ENCODE results near the gene DNER.

The DNER gene

GRCh38 chr2:229665158-229665557, 49.2 kb downstream of the DNER start:
- no peak for DNase-seq

- no peak for DNase-seq
Observed at GRCh38 chr2:229661478-229661877, 52.9 kb downstream of the DNER start.

- no peak for DNase-seq
Observed at GRCh38 chr2:229660951-229661350, 53.4 kb downstream of the DNER start.

DNA sequence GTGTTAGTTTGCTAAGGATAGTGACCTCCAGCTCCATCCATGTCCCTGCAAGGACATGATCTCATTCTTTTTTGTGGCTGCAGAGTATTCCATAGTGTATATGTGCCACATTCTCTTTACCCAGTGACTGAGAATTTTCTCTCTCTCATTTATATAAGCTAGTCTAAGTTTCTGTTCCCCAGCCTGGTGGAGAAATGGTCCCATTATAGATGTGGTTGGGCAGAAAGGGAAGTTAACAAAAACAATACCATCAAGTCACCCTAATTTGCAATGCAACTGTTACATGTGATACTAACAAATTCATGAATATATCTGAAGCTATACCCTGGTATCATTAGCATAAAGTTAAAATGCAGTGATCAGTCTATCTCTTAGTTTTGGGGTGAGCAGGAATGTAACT, 54.0 kb downstream of the DNER start:
- no peak for DNase-seq

DNA sequence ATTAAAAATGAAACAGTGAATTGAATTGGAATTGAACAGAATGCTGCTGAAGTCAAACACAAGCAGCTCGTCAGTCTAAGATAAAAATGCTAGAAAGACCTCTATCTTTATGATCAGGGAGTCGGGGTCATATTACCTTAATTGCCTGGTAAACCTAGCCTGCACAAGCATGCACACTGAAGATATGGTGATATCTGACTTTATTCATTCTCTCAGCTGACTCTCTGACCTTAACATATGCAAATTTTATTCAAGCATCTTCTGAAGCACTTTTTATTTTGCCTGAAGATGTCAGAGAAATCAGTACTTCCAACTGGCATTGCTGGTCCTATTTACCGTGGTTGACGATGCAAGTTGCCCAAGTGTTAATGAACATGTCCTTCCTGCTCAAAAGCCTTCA, 56.4 kb downstream of the DNER start:
- no peak for DNase-seq

GRCh38 chr2:229654437-229654836, 59.9 kb downstream of the DNER start:
- DNase-seq = no peak

DNA sequence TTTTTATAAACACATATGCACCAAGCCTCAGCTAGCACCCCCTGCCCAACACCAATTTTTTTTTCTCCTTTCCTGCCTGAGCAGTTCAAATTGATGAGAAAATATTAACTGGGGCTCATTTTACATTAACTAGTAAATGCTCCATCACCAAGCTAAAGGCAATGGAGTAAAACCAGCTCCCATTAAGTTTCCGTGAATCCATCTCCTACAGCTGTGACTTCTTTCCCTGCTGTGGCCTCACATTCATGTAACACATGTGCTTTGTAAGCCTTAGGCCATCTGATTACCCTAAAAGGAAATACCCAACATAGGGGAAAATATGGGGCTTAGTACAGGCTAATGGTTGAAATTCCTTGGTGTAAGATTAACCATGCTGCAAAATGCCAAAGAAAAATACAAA, 60.8 kb downstream of the DNER start:
- no peak for DNase-seq

GRCh38 chr2:229652796-229653195, 61.6 kb downstream of the DNER start:
- DNase-seq = no peak

DNA sequence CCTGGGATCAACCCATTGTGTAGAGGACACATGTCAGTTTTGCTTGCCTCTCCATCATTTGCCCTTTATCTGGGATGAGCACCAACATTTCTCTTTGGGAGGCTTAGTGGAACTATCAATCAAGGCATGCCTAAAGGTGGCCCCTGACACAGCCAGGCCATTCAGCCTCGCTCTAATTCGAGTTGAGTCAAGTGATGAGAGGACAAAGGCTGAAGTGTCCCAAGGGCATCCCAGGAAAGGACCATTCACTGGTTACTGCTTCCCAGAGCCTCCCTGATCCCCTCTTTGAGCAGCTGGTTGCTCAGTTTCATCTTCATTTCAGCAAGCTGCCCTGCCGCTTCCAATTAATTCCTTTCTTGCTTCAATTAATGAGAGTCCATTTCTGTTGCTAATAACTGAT, 63.5 kb downstream of the DNER start:
- DNase-seq = no peak

- DNase-seq = no peak
Observed at GRCh38 chr2:229650059-229650458, 64.3 kb downstream of the DNER start.

GRCh38 chr2:229646186-229646723, 68.1 kb downstream of the DNER start:
- DNase-seq = no peak

DNA sequence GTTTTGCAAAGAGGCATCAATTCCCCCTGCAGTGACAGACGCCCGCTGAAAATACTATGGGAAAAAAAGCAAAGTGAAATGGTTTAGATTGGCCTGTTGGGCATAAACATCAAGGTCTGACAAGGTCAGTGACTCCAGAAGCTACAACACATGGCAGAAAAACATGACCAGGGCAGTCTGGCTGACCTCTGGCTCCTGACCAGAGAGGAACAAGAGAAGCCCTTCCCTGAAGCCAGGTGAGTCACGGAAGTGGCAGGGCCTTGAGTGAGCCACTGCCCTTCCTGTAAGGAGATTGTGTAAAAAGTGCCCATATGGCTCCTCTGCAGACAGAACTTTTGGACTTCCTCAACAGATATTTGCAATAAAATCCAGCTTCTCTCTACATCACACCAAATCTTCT, 72.0 kb downstream of the DNER start:
- no peak for DNase-seq

- no peak for DNase-seq
Observed at GRCh38 chr2:229641676-229642075, 72.7 kb downstream of the DNER start.

- DNase-seq = no peak
Observed at GRCh38 chr2:229640636-229641035, 73.7 kb downstream of the DNER start.

DNA sequence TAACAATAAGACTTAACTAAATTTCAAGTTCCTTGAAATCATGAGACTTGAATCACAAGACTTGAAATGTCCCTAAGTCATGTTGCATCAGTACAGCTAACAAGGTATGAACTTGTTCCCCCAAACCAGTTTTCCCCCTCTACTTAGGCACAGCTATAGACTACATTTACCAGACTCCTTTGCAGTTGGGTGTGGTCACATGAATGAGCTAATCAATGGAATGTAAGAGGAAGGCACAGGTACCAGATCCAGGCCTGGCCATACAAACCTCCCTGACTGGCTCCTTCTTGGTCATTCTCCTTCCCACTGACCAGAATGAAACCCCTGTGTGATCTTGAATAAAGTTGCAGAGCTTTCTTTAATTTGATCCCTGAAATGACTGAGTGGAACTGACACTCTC, 77.8 kb downstream of the DNER start:
- DNase-seq = no peak

- no peak for DNase-seq
Observed at GRCh38 chr2:229635371-229635680, 79.0 kb downstream of the DNER start.

- DNase-seq = no peak
Observed at GRCh38 chr2:229634601-229635370, 79.6 kb downstream of the DNER start.

- no peak for DNase-seq
Observed at GRCh38 chr2:229633556-229633955, 80.8 kb downstream of the DNER start.

GRCh38 chr2:229629039-229629438, 85.3 kb downstream of the DNER start:
- no peak for DNase-seq

DNA sequence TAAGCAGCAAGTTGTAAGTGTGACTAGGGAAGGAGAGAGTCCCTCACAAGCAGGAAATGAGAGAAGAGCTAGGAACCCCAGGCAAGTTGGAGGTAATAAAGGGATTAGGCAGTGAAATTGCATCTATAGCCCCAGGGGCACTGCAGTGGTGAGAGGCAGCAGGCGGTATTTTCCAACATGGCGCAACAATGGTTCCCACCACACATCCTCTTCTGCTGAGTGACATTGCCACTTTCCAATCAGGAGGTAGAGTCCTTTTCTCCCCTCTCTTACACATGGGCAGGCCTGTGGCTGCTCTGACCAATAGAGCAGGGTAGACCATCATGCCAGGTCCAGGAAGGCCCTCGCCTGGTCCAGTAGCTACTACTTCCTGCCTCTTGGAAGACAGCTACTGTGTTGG, 86.6 kb downstream of the DNER start:
- DNase-seq = no peak

GRCh38 chr2:229622495-229623355, 91.6 kb downstream of the DNER start:
- no peak for DNase-seq

- no peak for DNase-seq
Observed at GRCh38 chr2:229620759-229621158, 93.6 kb downstream of the DNER start.

DNA sequence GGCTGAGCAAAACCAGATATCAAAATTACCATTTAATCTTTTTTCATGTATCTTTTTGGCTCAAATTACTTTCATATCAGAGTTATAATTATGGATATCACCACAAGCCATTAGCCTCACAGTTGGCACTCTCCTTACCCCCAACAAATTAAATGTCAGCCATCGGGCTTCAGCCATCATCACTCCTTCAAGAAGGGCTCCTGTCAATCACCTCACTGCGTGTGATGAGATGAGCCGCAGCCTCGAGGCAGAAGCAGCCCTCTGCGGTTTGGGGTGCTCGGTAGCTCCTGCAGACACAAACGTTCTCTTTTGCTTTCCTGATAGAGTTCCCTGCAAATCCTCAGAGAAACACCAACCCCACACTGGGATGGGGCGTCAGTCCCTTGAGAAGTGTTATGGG, 94.1 kb downstream of the DNER start:
- no peak for DNase-seq

GRCh38 chr2:229616433-229616832, 97.9 kb downstream of the DNER start:
- DNase-seq = no peak

All from NCI-H774 (cell line).